GM13976 (cell line): Measurements from ENCODE around the gene CYFIP1.

ENCODE experiments used
- DNase-seq: peaks from one replicate; pipeline ENCODE4 v3.0.0; 2012; ENCODE audit warnings: low spot score
- in situ Hi-C: fragments of 300-500 bp; cut with MboI; formaldehyde crosslinking; loops from one replicate; pipeline ENCODE4 v1.12.0; 2022; ENCODE audit warnings: low sequenced_read_pairs, mixed read lengths, inconsistent platforms; ENCODE audit not compliant: unreplicated experiment
- TF ChIP-seq, protein P1 (sequence below): IDR thresholded peaks from 2 replicates; pipeline ENCODE4 v1.5.1; 2012; ENCODE audit warnings: borderline replicate concordance, mild to moderate bottlenecking; ENCODE audit not compliant: insufficient read depth; ENCODE audit errors: extremely low read depth, missing control alignments, control extremely low read depth

CYFIP1 gene

DNA sequence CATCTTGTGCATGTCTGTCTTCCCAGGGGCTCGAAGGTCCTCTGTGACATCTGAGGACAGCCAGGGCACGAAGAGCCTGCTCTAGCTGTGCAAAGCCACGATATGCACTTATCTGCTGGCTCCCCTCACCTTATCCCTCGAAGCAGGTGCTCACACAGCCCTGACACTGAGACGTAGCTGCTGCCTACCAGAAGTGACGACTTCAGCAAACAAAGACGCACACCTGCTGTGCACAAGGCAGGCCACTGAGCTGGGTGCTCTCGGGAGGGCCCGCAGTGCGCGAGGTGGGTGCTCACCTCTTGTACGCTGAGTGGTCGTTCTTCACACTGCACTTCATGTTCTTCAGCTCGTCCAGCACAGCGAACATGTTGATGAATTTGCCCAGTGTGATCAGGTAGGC, 37.3 kb downstream of the CYFIP1 start:
- DNase-seq, result no peak
- in situ Hi-C loops, result no loop called here
- TF ChIP-seq, protein P1, sequence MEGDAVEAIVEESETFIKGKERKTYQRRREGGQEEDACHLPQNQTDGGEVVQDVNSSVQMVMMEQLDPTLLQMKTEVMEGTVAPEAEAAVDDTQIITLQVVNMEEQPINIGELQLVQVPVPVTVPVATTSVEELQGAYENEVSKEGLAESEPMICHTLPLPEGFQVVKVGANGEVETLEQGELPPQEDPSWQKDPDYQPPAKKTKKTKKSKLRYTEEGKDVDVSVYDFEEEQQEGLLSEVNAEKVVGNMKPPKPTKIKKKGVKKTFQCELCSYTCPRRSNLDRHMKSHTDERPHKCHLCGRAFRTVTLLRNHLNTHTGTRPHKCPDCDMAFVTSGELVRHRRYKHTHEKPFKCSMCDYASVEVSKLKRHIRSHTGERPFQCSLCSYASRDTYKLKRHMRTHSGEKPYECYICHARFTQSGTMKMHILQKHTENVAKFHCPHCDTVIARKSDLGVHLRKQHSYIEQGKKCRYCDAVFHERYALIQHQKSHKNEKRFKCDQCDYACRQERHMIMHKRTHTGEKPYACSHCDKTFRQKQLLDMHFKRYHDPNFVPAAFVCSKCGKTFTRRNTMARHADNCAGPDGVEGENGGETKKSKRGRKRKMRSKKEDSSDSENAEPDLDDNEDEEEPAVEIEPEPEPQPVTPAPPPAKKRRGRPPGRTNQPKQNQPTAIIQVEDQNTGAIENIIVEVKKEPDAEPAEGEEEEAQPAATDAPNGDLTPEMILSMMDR, result no peak

DNA sequence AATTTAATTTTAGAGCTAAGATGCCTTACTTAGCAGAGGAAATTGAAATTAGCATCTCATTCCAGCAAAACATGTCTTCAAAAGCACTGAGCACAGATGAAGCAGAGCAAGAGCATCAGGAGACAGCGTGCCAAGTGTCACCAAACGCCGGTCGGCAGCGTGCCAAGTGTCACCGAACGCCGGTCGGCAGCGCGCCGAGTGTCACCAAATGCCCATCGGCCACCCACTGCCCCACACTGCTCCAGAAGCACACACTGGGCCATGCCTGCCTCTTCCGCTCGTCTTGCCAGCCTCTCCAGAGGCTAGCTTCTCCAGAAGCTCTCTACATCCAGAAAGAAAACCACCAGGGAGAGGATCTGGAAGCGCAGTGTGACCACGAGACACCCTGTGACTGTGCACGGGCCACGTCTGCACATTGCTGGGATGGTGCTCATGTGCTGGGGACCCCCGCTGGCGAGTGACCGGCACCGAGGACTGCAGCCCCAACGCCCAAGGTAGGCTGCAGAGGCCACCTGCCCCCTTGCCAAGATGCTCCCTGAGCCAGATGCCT, 37.8 kb downstream of the CYFIP1 start:
- TF ChIP-seq, protein P1, result no peak
- in situ Hi-C loops, result no loop called here
- no peak for DNase-seq

DNA sequence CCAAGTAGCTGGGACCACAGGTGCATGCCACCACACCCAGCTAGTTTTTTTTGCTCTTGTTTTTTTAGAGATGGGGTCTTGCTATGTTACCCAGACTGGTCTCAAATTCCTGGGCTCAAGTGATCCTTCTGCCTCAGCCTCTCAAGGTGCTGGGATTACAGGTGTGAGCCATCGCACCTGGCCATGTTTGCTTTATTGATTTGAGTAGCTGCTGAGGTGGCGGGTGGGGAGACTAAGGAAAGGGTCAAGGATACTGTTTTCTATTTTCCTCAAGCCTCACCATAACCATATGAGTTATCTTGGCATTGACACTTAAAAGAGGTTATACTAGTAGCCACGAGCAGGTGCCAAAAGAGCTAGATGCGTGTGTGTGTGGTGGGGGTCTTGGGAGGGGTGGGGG, 39.0 kb downstream of the CYFIP1 start:
- DNase-seq, result no peak
- TF ChIP-seq, protein P1, result no peak
- in situ Hi-C loops, result no loop called here

DNA sequence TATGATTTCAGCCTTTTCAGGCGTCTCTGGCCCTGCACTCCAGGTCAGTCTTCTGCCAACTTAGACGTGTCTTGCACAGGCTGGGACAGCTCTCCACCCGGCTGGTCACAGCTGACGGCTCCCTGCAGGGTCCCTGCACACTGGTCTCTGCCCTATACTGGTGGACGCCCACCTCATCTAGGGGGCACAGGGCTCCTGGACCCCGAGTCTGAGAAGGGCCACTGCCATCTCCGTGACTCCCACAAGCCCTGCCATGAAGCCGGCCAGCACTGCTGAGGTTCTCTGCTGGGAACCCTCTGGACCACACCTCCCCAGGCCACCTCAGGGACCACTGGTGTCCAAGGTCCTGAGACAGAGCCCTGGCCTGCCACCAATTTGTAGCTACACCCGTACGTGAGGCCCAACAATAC, 40.5 kb downstream of the CYFIP1 start:
- in situ Hi-C loops, result no loop called here
- TF ChIP-seq, protein P1, result no peak
- DNase-seq, result no peak

DNA sequence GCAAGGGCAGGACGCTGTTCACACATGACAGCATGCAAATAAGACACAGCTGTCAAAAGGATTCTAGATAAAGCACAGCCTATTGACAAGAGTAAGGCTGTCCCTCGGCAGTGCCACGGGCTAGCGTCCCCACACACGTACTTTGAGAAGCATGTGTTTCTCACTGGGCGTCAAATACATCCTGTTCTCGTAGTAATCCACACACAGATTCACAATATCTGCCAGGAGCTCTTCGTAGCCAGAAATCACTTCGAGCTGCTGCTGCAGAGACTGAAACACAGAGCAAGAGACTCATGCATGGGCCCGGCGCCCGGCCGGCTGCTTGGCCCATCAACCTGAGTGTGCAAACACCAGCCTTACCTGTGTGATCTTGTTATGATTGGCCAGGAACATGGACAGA, 41.1 kb downstream of the CYFIP1 start:
- TF ChIP-seq, protein P1, result no peak
- in situ Hi-C loops, result no loop called here
- no peak for DNase-seq

DNA sequence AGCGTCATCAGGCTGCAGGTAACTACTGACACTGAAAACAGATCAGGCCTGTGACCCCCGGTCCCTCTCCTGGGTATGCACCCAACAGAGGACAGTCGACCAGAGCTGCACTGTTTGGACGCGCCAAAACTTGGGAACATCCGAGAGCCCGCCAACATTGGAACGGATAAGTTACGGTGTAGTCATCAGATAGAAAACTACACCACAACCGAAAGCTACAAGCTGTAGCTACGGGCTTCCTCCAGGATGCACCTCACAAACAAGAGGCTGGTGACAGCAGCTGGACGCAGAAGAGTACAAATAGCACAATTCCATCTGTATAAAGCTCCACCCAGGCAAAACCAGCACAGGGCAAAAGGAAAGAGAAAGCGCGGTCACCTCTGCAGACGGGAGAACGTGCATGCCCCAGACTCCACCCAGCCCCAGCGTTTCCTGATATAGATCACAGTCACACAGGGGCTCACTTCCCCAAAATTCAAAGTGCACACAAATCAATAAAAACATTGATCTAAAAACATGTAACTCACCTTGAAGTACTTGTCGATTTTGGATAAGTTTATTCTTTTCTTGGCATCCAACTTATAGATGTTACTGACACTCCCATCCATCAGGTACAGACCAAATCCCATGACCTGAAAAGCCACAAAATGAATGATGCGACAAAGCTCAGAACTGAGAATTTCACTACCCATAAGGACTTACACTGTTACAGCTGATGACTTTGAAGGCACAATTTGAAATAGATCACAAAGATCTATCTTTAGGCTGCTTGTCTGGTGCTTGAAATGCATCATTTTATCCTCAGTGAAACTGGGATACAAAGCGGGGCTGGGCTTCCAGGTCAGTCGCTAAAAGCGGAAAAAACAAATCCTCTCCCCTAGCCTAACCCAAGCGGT, 43.3 kb downstream of the CYFIP1 start:
- in situ Hi-C loops, result no loop called here
- TF ChIP-seq, protein P1, result no peak
- DNase-seq, result peak; percentile 79
